CD4-positive, alpha-beta T cell treated with Interleukin-17A for 4 hours (primary cell): ENCODE results near the gene BMS1.
"Not testable (repeated sequence)": the region's sequence is repeated elsewhere in the genome, so short reads cannot be mapped to it uniquely, and the experiment has no call there.

Source experiments
- DNase-seq: peaks from one replicate; pipeline ENCODE4 v3.0.0-alpha.2; 2020; ENCODE audit warnings: mixed read lengths

The BMS1 gene

DNA sequence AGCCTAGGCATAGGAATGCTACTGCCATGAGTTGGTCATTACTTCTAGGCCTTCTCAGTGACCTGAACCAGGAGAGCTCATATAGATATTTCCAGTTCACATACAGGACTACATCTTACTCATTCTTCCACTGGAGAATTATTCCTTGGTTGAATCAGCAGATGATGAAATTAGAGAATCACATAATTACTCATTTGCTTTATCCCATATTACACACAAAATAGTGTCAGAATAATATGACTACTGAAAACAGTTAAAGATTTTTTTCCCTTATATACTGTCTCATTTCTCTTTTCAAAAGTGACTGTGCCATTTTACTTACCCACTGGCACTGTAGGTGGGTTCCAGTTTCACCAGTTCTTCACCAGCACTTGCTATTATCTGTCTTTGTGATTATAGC lies 18.5 kb downstream of the BMS1 start:
- DNase-seq = no peak

DNA sequence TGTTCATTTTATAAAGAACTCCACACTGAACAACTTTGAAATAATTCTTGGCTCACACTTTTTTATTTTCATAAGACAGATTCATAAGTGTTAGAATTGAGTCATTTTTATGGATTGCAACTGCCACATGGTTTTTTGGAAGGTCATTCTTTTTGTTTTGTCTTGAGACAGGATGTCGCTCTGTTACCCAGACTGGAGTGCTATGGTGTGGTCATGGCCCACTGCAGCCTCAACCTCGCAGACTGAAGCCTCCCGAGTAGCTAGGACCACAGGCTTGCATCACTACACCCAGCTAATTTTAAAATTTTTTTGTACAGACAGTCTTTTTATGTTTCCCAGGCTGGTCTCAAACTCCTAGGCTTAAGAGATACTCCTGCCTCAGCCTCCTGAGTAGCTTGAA lies 20.3 kb downstream of the BMS1 start:
- DNase-seq = no peak

GRCh38 chr10:42809676-42810075 lies 27.1 kb downstream of the BMS1 start:
- DNase-seq = no peak

DNA sequence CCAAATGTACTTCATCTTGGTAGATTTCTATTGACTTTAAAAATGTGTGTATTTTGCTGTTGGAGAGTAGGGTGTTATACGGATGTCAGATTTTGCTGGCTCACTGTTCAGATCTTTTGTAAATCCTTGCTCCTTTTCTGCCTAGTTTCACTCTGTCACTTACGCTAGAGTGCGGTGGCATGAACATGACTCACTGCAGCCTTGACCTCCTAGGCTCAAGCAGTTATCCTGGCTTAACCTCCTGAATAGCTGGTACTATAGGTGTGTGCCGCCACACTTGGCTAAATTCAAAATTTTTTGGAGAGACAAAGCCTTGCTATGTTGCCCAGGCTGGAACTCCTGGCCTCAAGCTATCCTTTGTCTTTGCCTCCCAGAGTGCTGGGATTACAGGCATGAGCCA lies 29.4 kb downstream of the BMS1 start:
- DNase-seq = no peak

- not testable (repeated sequence) for DNase-seq
These were observed 31.5 kb downstream of the BMS1 start for GRCh38 chr10:42813989-42814687.

DNA sequence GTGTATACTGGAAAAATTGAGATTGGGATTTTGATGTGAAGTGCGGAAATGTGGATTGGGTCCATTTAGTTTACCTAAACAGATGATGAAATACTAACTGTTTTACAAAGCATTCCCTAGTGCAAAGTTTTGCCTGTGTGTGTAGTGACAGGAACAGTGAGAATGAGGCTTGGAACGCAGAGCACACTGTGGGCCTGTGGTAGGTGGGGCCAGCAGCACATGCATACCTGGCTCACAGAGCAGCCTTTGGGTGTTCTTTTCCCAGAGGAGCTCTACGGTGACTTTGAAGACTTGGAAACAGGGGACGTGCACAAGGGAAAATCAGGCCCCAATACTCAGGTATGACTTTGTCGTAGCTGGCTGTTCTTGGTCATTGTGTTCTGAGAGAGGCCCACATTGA lies 33.7 kb downstream of the BMS1 start:
- DNase-seq = not testable (repeated sequence)

DNA sequence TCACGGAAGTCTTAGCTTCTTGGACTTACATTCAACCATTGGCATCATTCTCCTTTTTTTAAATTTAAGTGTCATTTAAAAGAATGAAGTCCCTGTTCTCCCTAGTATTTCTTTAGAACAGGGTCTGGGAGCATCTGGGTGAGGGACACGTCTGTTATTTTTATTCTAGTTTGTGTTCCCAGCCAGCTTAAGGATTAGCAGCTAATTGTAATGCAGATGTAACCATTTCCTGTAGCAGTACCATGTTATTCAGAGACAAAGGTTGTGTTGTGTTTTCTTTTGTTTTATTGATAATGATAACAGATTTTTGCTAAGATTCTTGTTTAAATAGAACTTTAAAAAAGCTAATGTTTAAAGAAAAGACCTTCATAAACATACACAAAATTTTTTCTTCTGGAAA lies 34.3 kb downstream of the BMS1 start:
- no peak for DNase-seq

- not testable (repeated sequence) for DNase-seq
These were observed 34.8 kb downstream of the BMS1 start for GRCh38 chr10:42817417-42817816.

- DNase-seq = not testable (repeated sequence)
These were observed 44.2 kb downstream of the BMS1 start for GRCh38 chr10:42826759-42827158.

GRCh38 chr10:42827201-42827600 lies 44.6 kb downstream of the BMS1 start:
- no peak for DNase-seq

GRCh38 chr10:42828391-42828790 lies 45.8 kb downstream of the BMS1 start:
- not testable (repeated sequence) for DNase-seq

DNA sequence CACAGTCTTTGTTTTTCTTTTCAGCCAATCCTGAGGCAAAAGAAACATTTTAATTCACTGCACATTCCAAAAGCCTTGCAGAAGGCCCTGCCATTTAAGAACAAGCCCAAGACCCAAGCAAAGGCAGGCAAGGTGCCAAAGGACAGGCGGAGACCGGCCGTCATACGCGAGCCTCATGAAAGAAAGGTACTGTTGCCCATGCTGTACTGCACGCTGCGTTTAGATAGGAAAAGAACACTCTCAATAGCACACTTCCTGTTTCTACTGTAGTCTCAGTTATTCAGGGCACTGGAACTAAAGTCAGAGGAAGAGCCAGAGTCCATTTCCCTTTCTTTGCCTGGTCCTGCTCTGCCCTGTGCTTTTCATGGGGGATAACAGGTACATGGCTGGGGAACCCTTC lies 47.6 kb downstream of the BMS1 start:
- DNase-seq = no peak

DNA sequence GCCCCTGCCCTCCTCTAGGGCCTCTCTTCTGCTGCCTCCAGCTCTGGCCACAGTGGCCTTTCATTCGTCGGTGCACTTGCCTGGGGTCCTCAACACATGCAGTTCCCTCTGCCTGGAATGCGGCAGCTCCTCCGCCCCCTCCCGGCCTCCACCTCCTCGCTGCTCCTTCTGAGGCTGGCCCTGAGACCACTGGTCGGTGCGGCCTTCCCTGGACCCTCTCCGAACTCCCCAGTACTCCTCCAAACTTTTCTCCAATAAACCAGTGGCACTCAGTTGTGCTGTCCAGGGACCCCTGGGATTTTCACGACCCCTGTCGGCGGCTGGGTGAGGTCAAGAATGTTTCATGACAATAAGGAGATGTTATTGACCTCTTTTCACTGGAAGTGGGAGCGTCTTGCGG lies 53.5 kb downstream of the BMS1 start:
- no peak for DNase-seq

DNA sequence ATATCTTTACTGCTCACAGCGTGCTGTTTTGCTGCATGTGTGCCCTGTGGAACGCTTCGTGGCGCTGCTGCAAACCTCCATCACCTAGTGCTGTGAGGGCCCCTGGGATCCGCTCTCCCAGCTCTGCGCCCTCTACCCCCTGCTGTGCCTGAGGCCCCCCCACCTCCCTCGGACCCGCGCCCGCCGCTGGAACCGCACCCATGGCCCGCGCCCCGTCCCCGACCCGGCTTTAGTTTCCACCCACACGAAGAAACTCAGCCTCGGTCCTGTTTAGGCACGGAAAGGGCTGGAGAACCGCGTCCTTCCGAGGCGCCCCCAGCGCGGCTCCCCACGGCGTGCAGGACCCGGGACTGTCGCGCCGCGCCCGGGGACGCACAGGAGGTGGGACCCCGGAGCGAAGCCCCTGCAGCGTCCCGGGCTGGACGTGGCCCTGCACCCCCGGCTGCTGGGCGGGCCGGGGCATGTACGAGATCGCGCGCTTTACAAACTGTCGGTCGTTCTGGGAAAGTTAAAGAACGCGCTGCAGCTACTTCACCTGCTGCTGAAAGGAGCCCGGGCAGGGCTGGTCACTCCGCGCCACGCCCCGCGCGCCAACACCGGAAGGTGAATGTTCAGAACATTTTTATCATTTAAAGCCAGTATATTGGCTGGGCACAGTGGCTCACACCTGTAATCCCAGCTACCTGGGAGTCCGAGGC lies 54.3 kb downstream of the BMS1 start:
- no peak for DNase-seq

- DNase-seq = not testable (repeated sequence)
These were observed 62.2 kb downstream of the BMS1 start for GRCh38 chr10:42844810-42845209.

DNA sequence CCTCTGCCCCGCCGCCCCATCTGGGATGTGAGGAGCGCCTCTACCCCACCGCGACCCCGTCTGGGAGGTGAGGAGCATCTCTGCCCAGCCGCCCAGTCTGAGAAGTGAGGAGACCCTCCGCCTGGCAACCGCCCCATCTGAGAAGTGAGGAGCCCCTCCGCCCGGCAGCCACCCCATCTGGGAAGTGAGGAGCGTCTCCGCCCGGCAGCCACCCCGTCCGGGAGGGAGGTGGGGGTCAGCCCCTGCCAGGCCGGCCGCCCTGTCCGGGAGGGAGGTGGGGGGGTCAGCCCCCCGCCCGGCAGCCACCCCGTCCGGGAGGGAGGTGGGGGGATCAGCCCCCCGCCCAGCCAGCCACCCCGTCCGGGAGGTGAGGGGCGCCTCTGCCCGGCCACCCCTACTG lies 64.7 kb downstream of the BMS1 start:
- DNase-seq = not testable (repeated sequence)

- no peak for DNase-seq
These were observed 68.3 kb downstream of the BMS1 start for GRCh38 chr10:42850931-42851330.

- no peak for DNase-seq
These were observed 76.7 kb downstream of the BMS1 start for GRCh38 chr10:42859256-42859655.

GRCh38 chr10:42860016-42860415 lies 77.4 kb downstream of the BMS1 start:
- DNase-seq = not testable (repeated sequence)

GRCh38 chr10:42862801-42863200 lies 80.2 kb downstream of the BMS1 start:
- DNase-seq = not testable (repeated sequence)

DNA sequence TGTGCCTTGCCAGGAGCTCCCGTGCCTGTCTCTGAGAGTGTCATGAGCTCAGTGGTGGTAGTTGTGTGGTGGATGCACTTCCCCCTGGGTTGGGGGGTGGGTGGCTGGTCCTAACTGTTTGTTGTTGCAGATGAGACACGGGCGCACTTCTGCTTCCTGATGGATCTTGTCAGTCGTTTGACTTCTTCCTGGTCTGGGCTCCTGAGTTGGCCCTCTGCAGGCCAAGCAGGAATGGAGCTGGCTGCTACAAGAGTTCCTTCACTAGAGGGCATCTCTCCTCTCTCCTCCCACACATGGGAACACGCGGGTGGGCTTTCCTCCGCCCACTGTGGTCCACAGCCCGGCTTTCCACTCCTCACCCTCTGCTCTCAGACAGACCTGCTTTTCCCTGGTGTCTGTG lies 82.0 kb downstream of the BMS1 start:
- DNase-seq = no peak

- no peak for DNase-seq
These were observed 83.1 kb downstream of the BMS1 start for GRCh38 chr10:42865716-42866114.

DNA sequence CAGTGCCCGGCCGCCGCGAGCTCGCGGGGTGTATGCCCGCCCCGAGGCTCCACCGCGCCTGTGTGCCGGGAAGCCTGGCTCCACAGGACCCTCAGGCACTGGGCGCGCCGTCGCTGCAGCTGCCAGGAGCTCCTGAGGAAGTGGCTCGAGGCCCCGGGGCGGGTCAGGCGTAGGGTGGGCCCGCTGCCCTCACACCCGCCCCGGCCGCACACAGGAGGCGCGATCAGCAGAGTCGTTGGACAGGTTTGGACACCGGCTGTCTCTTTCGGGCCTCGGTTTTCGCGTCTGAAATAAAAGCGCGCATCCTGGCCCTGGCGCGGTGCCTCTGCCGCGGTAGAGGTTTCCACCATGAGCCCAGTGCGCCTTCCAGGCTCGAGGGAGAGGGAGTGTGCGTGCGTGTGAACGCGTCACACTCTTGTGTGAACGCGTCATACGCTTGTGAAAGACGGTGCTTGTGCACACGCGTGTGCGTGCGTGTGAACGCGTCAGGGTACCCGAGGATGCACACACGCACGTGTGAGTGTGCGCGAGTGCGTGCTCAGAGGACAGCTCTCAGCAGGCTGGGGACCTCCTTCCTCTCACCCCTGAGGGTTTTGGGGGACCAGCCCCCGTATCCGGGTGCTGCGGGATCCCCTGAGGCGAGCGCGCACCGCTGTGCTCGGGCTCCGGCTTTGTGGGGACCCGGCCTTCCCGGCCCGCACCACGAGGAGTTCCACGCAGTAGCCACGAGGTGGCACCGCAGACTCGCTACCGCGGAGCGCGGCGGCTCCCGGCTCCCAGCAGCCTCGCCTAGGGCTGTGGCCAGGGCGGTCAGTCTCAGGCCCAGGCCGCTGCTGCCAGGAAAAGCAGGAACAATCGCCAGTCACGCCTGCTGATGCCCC lies 83.8 kb downstream of the BMS1 start:
- DNase-seq = peak; percentile 62

DNA sequence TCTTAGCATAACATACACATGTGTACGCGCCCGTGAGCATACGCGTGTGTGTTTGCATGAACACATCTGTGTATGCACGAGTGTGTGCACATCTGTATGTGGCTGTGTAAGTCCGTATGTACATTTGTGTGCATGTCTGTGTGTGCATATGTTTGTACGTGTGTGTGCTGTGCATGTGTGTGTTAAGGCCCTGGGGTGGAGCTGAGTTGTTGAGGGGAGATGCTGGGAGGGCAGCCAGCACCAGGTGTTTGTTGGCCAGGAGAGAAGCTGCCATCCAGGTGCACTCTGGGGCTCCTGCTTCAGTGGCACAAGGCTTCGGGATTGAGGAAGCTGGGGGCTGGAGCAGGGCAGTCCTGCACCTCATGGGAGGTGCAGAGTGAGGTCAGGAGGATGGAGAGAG lies 85.0 kb downstream of the BMS1 start:
- no peak for DNase-seq
